Activated gamma-delta T cell (primary cell): ENCODE measurements around the gene SHB.
A peak's percentile ranks its signal among the peaks of the same experiment; 100 is the strongest.

ENCODE experiments used
- DNase-seq: peaks from one replicate; lab custom pipeline; 2025; lab: John Stamatoyannopoulos, UW
- total RNA-seq, 2 donors: gene quantifications; one replicate each; lab custom pipeline; 2026; lab: John Stamatoyannopoulos, UW

Gene SHB
- 0.52 to 0.56 reads per million in 2 donors for total RNA-seq

GRCh38 chr9:38068701-38069628, at the start of gene SHB:
TSS of gene SHB (minus strand) at chr9:38069227. CDS start at chr9:38068645, 582 bp downstream.
- peak; percentile 80 for DNase-seq

- no peak for DNase-seq
Measured at GRCh38 chr9:38117651-38118050, 48.6 kb upstream of the SHB start.

- DNase-seq, result no peak
Measured at GRCh38 chr9:38114905-38115304, 45.9 kb upstream of the SHB start.

GRCh38 chr9:38112456-38112855, 43.4 kb upstream of the SHB start:
- no peak for DNase-seq

GRCh38 chr9:38112049-38112448, 43.0 kb upstream of the SHB start:
- no peak for DNase-seq

- no peak for DNase-seq
Measured at GRCh38 chr9:38110476-38110875, 41.4 kb upstream of the SHB start.

- DNase-seq, result no peak
Measured at GRCh38 chr9:38109601-38110000, 40.6 kb upstream of the SHB start.

- no peak for DNase-seq
Measured at GRCh38 chr9:38108326-38108725, 39.3 kb upstream of the SHB start.

- DNase-seq, result no peak
Measured at GRCh38 chr9:38107811-38108304, 38.8 kb upstream of the SHB start.

GRCh38 chr9:38107405-38107804, 38.4 kb upstream of the SHB start:
- DNase-seq, result no peak

GRCh38 chr9:38106488-38106887, 37.5 kb upstream of the SHB start:
- DNase-seq, result no peak

- no peak for DNase-seq
Measured at GRCh38 chr9:38103340-38103739, 34.3 kb upstream of the SHB start.

- no peak for DNase-seq
Measured at GRCh38 chr9:38101423-38101822, 32.4 kb upstream of the SHB start.

GRCh38 chr9:38096238-38096805, 27.3 kb upstream of the SHB start:
- no peak for DNase-seq

GRCh38 chr9:38094165-38094564, 25.1 kb upstream of the SHB start:
- no peak for DNase-seq

- no peak for DNase-seq
Measured at GRCh38 chr9:38092656-38093055, 23.6 kb upstream of the SHB start.

GRCh38 chr9:38092200-38092524, 23.1 kb upstream of the SHB start:
- no peak for DNase-seq

GRCh38 chr9:38091310-38092199, 22.5 kb upstream of the SHB start:
- DNase-seq, result no peak

- no peak for DNase-seq
Measured at GRCh38 chr9:38090170-38090569, 21.1 kb upstream of the SHB start.

- DNase-seq, result no peak
Measured at GRCh38 chr9:38089387-38090165, 20.5 kb upstream of the SHB start.
